ENCODE measurements around the gene ZNF593.

ZNF593 gene

GRCh38 chr1:26153966-26154532 lies 15.7 kb upstream of the ZNF593 start:
- H3K36me3 ChIP-seq (replicated peaks; ENCODE audit: low read depth, low read length) = no peaks in the 10 kb centered on the region
- no peak overlapping the region for H3K27ac ChIP-seq (ENCODE audit: low read length)
- no peaks in the 10 kb centered on the region for H3K9me3 ChIP-seq (ENCODE audit: insufficient read depth, low read length)
- TF ChIP-seq, protein P1, sequence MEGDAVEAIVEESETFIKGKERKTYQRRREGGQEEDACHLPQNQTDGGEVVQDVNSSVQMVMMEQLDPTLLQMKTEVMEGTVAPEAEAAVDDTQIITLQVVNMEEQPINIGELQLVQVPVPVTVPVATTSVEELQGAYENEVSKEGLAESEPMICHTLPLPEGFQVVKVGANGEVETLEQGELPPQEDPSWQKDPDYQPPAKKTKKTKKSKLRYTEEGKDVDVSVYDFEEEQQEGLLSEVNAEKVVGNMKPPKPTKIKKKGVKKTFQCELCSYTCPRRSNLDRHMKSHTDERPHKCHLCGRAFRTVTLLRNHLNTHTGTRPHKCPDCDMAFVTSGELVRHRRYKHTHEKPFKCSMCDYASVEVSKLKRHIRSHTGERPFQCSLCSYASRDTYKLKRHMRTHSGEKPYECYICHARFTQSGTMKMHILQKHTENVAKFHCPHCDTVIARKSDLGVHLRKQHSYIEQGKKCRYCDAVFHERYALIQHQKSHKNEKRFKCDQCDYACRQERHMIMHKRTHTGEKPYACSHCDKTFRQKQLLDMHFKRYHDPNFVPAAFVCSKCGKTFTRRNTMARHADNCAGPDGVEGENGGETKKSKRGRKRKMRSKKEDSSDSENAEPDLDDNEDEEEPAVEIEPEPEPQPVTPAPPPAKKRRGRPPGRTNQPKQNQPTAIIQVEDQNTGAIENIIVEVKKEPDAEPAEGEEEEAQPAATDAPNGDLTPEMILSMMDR (IDR thresholded peaks at IDR 0.05; ENCODE audit: low read depth, low read length) = no peak
- TF ChIP-seq EZH2phosphoT487 (IDR thresholded peaks at IDR 0.05; ENCODE audit: low read depth) = no peak
- H3K4me2 ChIP-seq (ENCODE audit: low read length) = no peak overlapping the region
- no peak overlapping the region for H3K4me3 ChIP-seq (ENCODE audit: low read length)
- no peaks in the 10 kb centered on the region for H3K4me1 ChIP-seq (ENCODE audit: low read length)
- H3K27me3 ChIP-seq (ENCODE audit: low read depth, low read length) = no peaks in the 10 kb centered on the region; the same call in 1 of the 2 replicates
- H3K79me2 ChIP-seq (ENCODE audit: low read length) = no peaks in the 10 kb centered on the region
- no peak overlapping the region for H2AFZ ChIP-seq (ENCODE audit: low read depth, low read length)
- H4K20me1 ChIP-seq (ENCODE audit: insufficient read depth, low read length) = no peaks in the 10 kb centered on the region
- H3K9ac ChIP-seq (ENCODE audit: low read length) = no peak overlapping the region

- Histone ChIP-seq H3K79me2 (ENCODE audit: low read length) (no peaks in the 10 kb centered on the region), H3K4me2 (ENCODE audit: low read length) (no peak overlapping the region), H3K4me3 (ENCODE audit: low read length) (no peak overlapping the region), H3K9me3 (ENCODE audit: insufficient read depth, low read length) (no peaks in the 10 kb centered on the region), H3K27me3 (ENCODE audit: low read depth, low read length) (no peaks in the 10 kb centered on the region; the same call in 1 of the 2 replicates), H3K27ac (ENCODE audit: low read length) (no peak overlapping the region), H4K20me1 (ENCODE audit: insufficient read depth, low read length) (no peaks in the 10 kb centered on the region), H3K4me1 (ENCODE audit: low read length) (no peaks in the 10 kb centered on the region), H3K36me3 (replicated peaks; ENCODE audit: low read depth, low read length) (no peaks in the 10 kb centered on the region), H2AFZ (ENCODE audit: low read depth, low read length) (no peak overlapping the region), H3K9ac (ENCODE audit: low read length) (no peak overlapping the region)
- TF ChIP-seq, protein P1 (IDR thresholded peaks at IDR 0.05; ENCODE audit: low read depth, low read length) = no peak
- TF ChIP-seq EZH2phosphoT487 (IDR thresholded peaks at IDR 0.05; ENCODE audit: low read depth) = no peak
Measured at GRCh38 chr1:26154750-26155149, 15.0 kb upstream of the ZNF593 start.

GRCh38 chr1:26155370-26156284 lies 14.1 kb upstream of the ZNF593 start:
- TF ChIP-seq EZH2phosphoT487 (IDR thresholded peaks at IDR 0.05; ENCODE audit: low read depth) = no peak
- TF ChIP-seq, protein P1 (IDR thresholded peaks at IDR 0.05; ENCODE audit: low read depth, low read length) = no peak
- H3K4me2 ChIP-seq (ENCODE audit: low read length) = no peak overlapping the region
- no peaks in the 10 kb centered on the region for H3K4me1 ChIP-seq (ENCODE audit: low read length)

GRCh38 chr1:26156285-26157038 lies 13.2 kb upstream of the ZNF593 start:
- no peaks in the 10 kb centered on the region for H3K36me3 ChIP-seq (replicated peaks; ENCODE audit: low read depth, low read length)
- H3K4me3 ChIP-seq (ENCODE audit: low read length) = no peak overlapping the region
- H3K9me3 ChIP-seq (ENCODE audit: insufficient read depth, low read length) = no peaks in the 10 kb centered on the region
- H3K27ac ChIP-seq (ENCODE audit: low read length) = no peak overlapping the region
- H3K4me1 ChIP-seq (ENCODE audit: low read length) = no peaks in the 10 kb centered on the region
- no peaks in the 10 kb centered on the region for H3K27me3 ChIP-seq (ENCODE audit: low read depth, low read length)
- H2AFZ ChIP-seq (ENCODE audit: low read depth, low read length) = no peak overlapping the region
- no peaks in the 10 kb centered on the region for H4K20me1 ChIP-seq (ENCODE audit: insufficient read depth, low read length)
- no peak overlapping the region for H3K4me2 ChIP-seq (ENCODE audit: low read length)
- no peaks in the 10 kb centered on the region for H3K79me2 ChIP-seq (ENCODE audit: low read length)
- no peak overlapping the region for H3K9ac ChIP-seq (ENCODE audit: low read length)
- TF ChIP-seq, protein P1 (IDR thresholded peaks at IDR 0.05; ENCODE audit: low read depth, low read length) = no peak
- no peak for TF ChIP-seq EZH2phosphoT487 (IDR thresholded peaks at IDR 0.05; ENCODE audit: low read depth)

More at GRCh38 chr1:26155370-26156284, 14.1 kb upstream of the ZNF593 start:
- no peaks in the 10 kb centered on the region for H3K79me2 ChIP-seq (ENCODE audit: low read length)
- H3K4me3 ChIP-seq (ENCODE audit: low read length) = no peak overlapping the region
- no peak overlapping the region for H3K9ac ChIP-seq (ENCODE audit: low read length)
- H4K20me1 ChIP-seq (ENCODE audit: insufficient read depth, low read length) = no peaks in the 10 kb centered on the region
- H3K9me3 ChIP-seq (ENCODE audit: insufficient read depth, low read length) = no peaks in the 10 kb centered on the region
- no peak overlapping the region for H3K27ac ChIP-seq (ENCODE audit: low read length)
- no peaks in the 10 kb centered on the region for H3K36me3 ChIP-seq (replicated peaks; ENCODE audit: low read depth, low read length)
- H2AFZ ChIP-seq (ENCODE audit: low read depth, low read length) = no peak overlapping the region
- H3K27me3 ChIP-seq (ENCODE audit: low read depth, low read length) = no peaks in the 10 kb centered on the region
